Colonic mucosa (tissue), 4 donors: ENCODE measurements around the gene MC3R. TPM values are rescaled to one million over a fixed set of nuclear protein-coding genes. Genes with fewer than 3 reads are reported as not detected.

Experiments
- DNase-seq: peaks from one replicate; pipeline ENCODE4 v3.0.0-alpha.2; 2020
- H3K27ac ChIP-seq: fragments of 200-600 bp; one replicate; pipeline ENCODE4 v1.8.0; 2021
- H3K27me3 ChIP-seq: fragments of 200-600 bp; one replicate; pipeline ENCODE4 v1.8.0; 2021
- H3K36me3 ChIP-seq: fragments of 200-600 bp; one replicate; pipeline ENCODE4 v1.8.0; 2021
- H3K4me1 ChIP-seq: fragments of 200-600 bp; one replicate; pipeline ENCODE4 v1.8.0; 2021; ENCODE audit warnings: mild to moderate bottlenecking
- H3K4me3 ChIP-seq: fragments of 200-600 bp; one replicate; pipeline ENCODE4 v1.8.0; 2021
- H3K9ac ChIP-seq, 2 donors: one replicate each; pipeline ENCODE4 v1.7.0; 2013; ENCODE audit warnings: control low read depth in 2 of 2, low read depth in 2 of 2, low read length in 2 of 2
- H3K9me3 ChIP-seq: fragments of 200-600 bp; one replicate; pipeline ENCODE4 v1.8.0; 2021
- CTCF ChIP-seq: fragments of 200-600 bp; IDR thresholded peaks from one replicate; pipeline ENCODE4 v1.8.0; 2022; ENCODE audit warnings: antibody characterized with exemption, mild to moderate bottlenecking
- intact Hi-C: fragments of 100-400 bp; cut with DNase I; formaldehyde crosslinking; loops from one replicate; pipeline ENCODE4 v1.14.1; 2022
- total RNA-seq, 2 donors: library from RNA; stranded (reverse); fragmentation: NEBNext Ultra II Directional in 1 of 2; extraction: Animal tissue kit (Norgen Biotek cat#: 25700) in 1 of 2; gene quantifications; one replicate each; pipeline ENCODE4 v1.2.1, GENCODE V29; 2021
- donor health status: healthy.
- donor health status: DM: no; HTN: no; CAD: no.
- donor health status: DM: no; HTN: no; CAD: no.

The MC3R gene
- total RNA-seq, 2 donors from 2014 or later, result not detected

- TF ChIP-seq CTCF, result no peak
- intact Hi-C loops, result loop anchor here (10.0 kb wide), 1 partner anchor 137 kb away; no protein-coding TSS in a partner anchor
- no peak overlapping the region for H3K27ac ChIP-seq
- no peaks in the 10 kb centered on the region for H3K27me3 ChIP-seq
- no peaks in the 10 kb centered on the region for H3K36me3 ChIP-seq
- no peaks in the 10 kb centered on the region for H3K9me3 ChIP-seq
- H3K9ac ChIP-seq, result no peak overlapping the region
- no peak overlapping the region for H3K4me3 ChIP-seq
- no peaks in the 10 kb centered on the region for H3K4me1 ChIP-seq
- DNase-seq, result no peak
Measured at GRCh38 chr20:56207656-56208055, 40.9 kb upstream of the MC3R start.

GRCh38 chr20:56208121-56208520, 40.4 kb upstream of the MC3R start:
- H3K4me3 ChIP-seq, result no peak overlapping the region
- no peaks in the 10 kb centered on the region for H3K4me1 ChIP-seq
- no peak overlapping the region for H3K9ac ChIP-seq
- no peak for DNase-seq
- no peak overlapping the region for H3K27ac ChIP-seq
- intact Hi-C loops, result loop anchor here (10.0 kb wide), 1 partner anchor 137 kb away; no protein-coding TSS in a partner anchor
- H3K27me3 ChIP-seq, result no peaks in the 10 kb centered on the region
- TF ChIP-seq CTCF, result no peak
- no peaks in the 10 kb centered on the region for H3K9me3 ChIP-seq
- H3K36me3 ChIP-seq, result no peaks in the 10 kb centered on the region

GRCh38 chr20:56211051-56211450, 37.5 kb upstream of the MC3R start:
- no peak overlapping the region for H3K9ac ChIP-seq
- H3K9me3 ChIP-seq, result no peaks in the 10 kb centered on the region
- DNase-seq, result no peak
- H3K36me3 ChIP-seq, result no peaks in the 10 kb centered on the region
- intact Hi-C loops, result no loop called here
- no peak overlapping the region for H3K4me3 ChIP-seq
- TF ChIP-seq CTCF, result no peak
- H3K27ac ChIP-seq, result no peak overlapping the region
- no peaks in the 10 kb centered on the region for H3K4me1 ChIP-seq
- H3K27me3 ChIP-seq, result no peaks in the 10 kb centered on the region

- Histone ChIP-seq H3K27me3 (no peaks in the 10 kb centered on the region), H3K27ac (no peak overlapping the region), H3K9ac (no peak overlapping the region), H3K4me1 (no peaks in the 10 kb centered on the region), H3K9me3 (no peaks in the 10 kb centered on the region), H3K4me3 (no peak overlapping the region), H3K36me3 (no peaks in the 10 kb centered on the region)
- no peak for DNase-seq
- intact Hi-C loops, result no loop called here
- no peak for TF ChIP-seq CTCF
Measured at GRCh38 chr20:56212091-56212490, 36.4 kb upstream of the MC3R start.

GRCh38 chr20:56213321-56213720, 35.2 kb upstream of the MC3R start:
- DNase-seq, result no peak
- intact Hi-C loops, result no loop called here
- Histone ChIP-seq H3K27ac (no peak overlapping the region), H3K4me1 (no peaks in the 10 kb centered on the region), H3K36me3 (no peaks in the 10 kb centered on the region), H3K9ac (no peak overlapping the region), H3K9me3 (no peaks in the 10 kb centered on the region), H3K27me3 (no peaks in the 10 kb centered on the region), H3K4me3 (no peak overlapping the region)
- no peak for TF ChIP-seq CTCF

- Histone ChIP-seq H3K36me3 (no peaks in the 10 kb centered on the region), H3K4me1 (no peaks in the 10 kb centered on the region), H3K9me3 (no peaks in the 10 kb centered on the region), H3K4me3 (no peak overlapping the region), H3K27ac (no peak overlapping the region), H3K9ac (no peak overlapping the region), H3K27me3 (no peaks in the 10 kb centered on the region)
- intact Hi-C loops, result no loop called here
- no peak for TF ChIP-seq CTCF
- no peak for DNase-seq
Measured at GRCh38 chr20:56215115-56215514, 33.4 kb upstream of the MC3R start.
